GM13976 (cell line): Measurements from ENCODE around the gene CSF1.

Experiments used
- DNase-seq: peaks from one replicate; pipeline ENCODE4 v3.0.0; 2012; ENCODE audit warnings: low spot score
- in situ Hi-C: fragments of 300-500 bp; cut with MboI; formaldehyde crosslinking; loops from one replicate; pipeline ENCODE4 v1.12.0; 2022; ENCODE audit warnings: low sequenced_read_pairs, mixed read lengths, inconsistent platforms; ENCODE audit not compliant: unreplicated experiment
- TF ChIP-seq, protein P1 (sequence below): IDR thresholded peaks from 2 replicates; pipeline ENCODE4 v1.5.1; 2012; ENCODE audit warnings: borderline replicate concordance, mild to moderate bottlenecking; ENCODE audit not compliant: insufficient read depth; ENCODE audit errors: extremely low read depth, missing control alignments, control extremely low read depth

Gene CSF1

DNA sequence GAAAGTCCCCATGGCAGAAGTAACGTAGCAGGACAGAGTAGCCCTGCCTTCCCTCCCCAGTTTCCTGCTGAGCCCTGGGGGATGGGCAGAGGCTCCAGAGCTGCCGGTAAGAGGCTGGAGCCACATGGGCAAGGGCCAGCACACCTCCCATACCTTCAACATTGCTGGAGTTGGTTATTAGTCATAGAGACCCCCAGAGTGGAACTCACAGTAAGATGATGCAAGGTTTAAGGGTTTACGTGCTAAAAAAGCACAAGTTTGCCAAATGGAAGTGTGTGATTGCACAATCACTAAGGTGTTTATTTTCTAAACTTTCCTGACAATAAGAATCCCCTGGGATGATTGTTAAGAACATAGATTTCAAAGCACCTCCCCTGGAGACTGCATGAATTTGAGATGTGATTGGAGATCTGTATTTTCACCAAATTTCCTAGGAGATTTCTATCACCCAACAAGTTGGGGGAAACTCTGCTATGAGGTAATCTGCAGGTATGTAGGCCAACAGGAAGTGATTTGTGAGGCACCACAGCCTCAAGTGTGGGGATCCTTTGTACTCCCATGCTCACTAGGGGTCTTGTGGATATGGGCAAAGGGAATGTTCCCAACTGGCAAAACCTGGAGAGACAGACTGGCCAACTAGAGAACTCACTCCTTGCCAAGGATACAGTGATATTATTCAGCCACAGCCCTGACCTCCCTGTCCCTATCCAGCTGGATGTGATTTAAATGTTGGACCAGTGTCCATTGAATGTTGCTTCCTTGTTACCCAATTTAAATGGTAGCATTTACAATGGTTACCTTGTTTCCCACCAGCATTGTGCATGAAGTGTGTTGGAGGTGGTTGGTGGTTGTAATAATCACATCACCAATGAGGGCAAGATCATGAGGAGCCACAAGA lies 37.1 kb upstream of the CSF1 start:
- TF ChIP-seq, protein P1, sequence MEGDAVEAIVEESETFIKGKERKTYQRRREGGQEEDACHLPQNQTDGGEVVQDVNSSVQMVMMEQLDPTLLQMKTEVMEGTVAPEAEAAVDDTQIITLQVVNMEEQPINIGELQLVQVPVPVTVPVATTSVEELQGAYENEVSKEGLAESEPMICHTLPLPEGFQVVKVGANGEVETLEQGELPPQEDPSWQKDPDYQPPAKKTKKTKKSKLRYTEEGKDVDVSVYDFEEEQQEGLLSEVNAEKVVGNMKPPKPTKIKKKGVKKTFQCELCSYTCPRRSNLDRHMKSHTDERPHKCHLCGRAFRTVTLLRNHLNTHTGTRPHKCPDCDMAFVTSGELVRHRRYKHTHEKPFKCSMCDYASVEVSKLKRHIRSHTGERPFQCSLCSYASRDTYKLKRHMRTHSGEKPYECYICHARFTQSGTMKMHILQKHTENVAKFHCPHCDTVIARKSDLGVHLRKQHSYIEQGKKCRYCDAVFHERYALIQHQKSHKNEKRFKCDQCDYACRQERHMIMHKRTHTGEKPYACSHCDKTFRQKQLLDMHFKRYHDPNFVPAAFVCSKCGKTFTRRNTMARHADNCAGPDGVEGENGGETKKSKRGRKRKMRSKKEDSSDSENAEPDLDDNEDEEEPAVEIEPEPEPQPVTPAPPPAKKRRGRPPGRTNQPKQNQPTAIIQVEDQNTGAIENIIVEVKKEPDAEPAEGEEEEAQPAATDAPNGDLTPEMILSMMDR: no peak
- in situ Hi-C loops: no loop called here
- no peak for DNase-seq

DNA sequence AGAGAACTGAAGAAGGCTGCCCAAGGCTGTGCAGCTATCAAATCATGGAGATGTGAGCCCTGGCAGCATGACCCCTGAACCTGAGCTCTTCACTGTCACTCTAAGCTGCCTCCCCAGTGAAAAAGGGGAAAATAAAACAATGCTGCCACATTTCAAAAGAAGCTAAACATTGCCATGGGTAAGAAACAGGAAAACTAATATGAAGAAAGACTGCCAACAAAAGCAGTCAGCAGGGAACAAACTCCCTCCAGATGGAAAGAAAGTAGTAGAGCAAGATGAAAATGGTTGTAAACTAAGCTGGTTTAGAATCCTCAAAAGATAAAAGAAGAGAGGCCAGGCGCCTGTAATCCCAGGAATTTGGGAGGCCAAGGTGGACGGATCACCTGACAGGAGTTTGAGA lies 36.2 kb upstream of the CSF1 start:
- in situ Hi-C loops: no loop called here
- no peak for DNase-seq
- TF ChIP-seq, protein P1: no peak

DNA sequence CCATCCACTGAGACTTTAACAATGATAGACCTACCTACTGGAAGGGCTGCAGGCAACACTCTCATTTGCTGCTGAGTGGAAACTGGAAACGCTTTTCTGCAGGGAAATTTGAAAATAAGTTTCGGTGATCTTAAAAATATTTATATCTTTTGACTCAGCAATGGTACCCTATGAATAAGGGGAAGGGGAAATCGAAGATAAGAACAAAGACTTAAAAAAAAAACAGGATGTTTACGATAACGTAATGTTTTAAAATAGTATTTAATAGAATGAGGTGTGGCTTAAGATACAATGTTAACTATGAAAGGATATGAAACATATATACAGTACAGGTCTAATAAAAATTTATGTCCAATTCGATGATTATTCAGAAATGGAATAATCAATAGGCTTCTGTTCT lies 34.8 kb upstream of the CSF1 start:
- TF ChIP-seq, protein P1: no peak
- in situ Hi-C loops: no loop called here
- DNase-seq: no peak

DNA sequence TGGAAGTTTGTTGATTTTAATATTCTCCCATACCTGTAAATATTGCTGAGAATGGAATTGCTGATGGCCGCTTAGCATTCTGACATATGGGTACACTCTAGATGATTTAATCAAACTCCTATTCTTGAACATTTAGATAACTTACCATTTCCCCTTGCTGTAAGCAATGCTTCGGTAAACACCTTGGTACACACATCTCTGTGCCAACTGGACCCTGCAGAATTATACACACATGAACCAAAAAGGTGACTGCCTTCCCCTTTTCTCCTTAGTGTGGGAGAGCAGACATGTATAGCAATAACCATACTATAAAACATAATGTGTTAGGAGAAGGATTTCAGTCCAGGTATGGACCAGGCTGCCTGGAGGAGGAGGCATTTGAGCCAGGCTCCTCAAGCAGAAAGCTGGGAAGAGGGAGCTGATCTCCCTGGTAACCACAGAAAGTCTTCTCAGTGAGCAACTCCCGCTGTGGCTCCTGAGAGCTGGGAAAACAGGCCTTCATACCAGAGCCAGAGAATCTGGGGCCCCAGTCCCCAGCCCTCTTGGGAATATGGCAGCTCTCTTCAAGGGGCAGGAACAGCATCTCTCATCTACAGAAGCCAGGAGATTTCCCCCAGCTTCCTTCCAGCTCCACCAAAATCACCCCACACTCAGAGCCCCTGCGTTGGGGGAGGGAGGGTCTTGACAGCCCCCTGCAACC lies 33.9 kb upstream of the CSF1 start:
- in situ Hi-C loops: no loop called here
- TF ChIP-seq, protein P1: no peak
- no peak for DNase-seq

DNA sequence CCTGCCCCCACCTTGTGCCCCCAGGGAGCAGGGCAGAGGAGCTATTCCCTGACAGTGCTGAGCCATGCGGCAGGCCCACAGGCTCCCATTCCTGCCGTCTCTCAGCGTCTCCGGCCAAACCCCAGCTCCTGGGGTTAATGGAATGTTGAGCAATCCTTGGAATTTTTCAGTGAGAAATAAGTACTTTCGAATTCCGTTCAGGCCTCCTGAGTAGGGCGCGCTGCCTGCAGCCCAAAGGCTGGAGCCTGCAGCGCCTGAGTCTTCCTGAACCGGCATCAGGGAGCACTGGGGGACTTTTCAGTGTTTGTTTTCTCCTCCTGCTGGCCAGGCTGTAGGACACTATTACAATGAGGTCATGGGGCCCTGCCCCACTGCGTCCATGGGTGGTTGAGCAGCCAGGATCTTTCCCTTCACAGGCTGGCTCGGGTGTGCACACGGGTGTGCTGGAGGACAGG lies 33.3 kb upstream of the CSF1 start:
- DNase-seq: no peak
- TF ChIP-seq, protein P1: no peak
- in situ Hi-C loops: no loop called here

DNA sequence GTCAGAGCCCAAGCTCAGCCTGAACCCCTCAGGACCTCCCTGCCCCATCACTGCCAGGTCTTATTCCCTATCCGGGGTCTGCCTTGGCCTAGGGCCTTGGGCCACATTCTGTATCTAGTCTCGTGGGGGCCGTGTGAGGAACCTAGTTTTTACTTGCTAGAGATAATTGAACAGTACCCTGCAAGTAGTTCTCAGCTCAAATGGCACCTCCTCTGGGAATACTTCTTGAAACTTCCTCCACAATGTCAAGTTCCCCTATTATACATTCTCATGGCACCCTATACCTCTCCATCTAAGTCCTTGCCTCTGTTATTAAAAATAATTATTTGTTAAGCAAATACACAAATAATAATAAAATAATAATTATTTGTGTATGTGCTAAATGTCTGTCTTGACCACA lies 32.9 kb upstream of the CSF1 start:
- no peak for DNase-seq
- in situ Hi-C loops: no loop called here
- TF ChIP-seq, protein P1: no peak
